Heart right ventricle (tissue), 16 donors: ENCODE measurements around the gene RPS19. TPM values are rescaled to one million over a fixed set of nuclear protein-coding genes. Genes with fewer than 3 reads are reported as not detected.

ENCODE experiments used
- ATAC-seq, 8 donors: fragments of 200-7000 bp; cut with Tn5 transposase; one replicate each; pipeline ENCODE4 v1.9.1; 2020; ENCODE audit warnings: mild to moderate bottlenecking in 8 of 8, moderate library complexity in 8 of 8, moderate number of reproducible peaks in 1 of 8
- DNase-seq, 2 donors: peaks; one replicate each; pipeline ENCODE4 v3.0.0-alpha.2; 2020
- H3K27ac ChIP-seq, 10 donors: fragments of 200-600 bp; sonication (generic) in 2 of 10; one replicate each; pipeline versions ENCODE4 v1.5.0 to v1.8.0; 2020 to 2022; ENCODE audit warnings: mild to moderate bottlenecking in 3 of 10
- H3K27me3 ChIP-seq, 7 donors: fragments of 200-600 bp; one replicate each; pipeline ENCODE4 v1.8.0; 2021 to 2022; ENCODE audit warnings: mild to moderate bottlenecking in 2 of 7
- H3K36me3 ChIP-seq, 9 donors: fragments of 200-600 bp; sonication (generic) in 1 of 9; one replicate each; pipeline versions ENCODE4 v1.5.0 to v1.8.0; 2020 to 2022; ENCODE audit warnings: mild to moderate bottlenecking in 2 of 9
- H3K4me1 ChIP-seq, 9 donors: fragments of 200-600 bp; sonication (generic) in 1 of 9; one replicate each; pipeline versions ENCODE4 v1.5.0 to v1.8.0; 2020 to 2022; ENCODE audit warnings: mild to moderate bottlenecking in 4 of 9
- H3K4me3 ChIP-seq, 10 donors: fragments of 200-600 bp; sonication (generic) in 2 of 10; one replicate each; pipeline versions ENCODE4 v1.5.0 to v1.8.0; 2020 to 2022; ENCODE audit warnings: mild to moderate bottlenecking in 7 of 10, moderate library complexity in 2 of 10
- H3K9me3 ChIP-seq, 11 donors: fragments of 200-600 bp in 10 of 11; sonication (generic) in 2 of 11; one replicate each; pipeline versions ENCODE4 v1.5.0 to v1.8.0; 2013 to 2022; ENCODE audit warnings: mild to moderate bottlenecking in 2 of 11, control low read depth in 1 of 11, moderate library complexity in 1 of 11
- CTCF ChIP-seq, 9 donors: fragments of 200-600 bp; sonication (generic) in 2 of 9; IDR thresholded peaks; one replicate each; pipeline versions ENCODE4 v1.5.0 to v1.8.0; 2021 to 2022; ENCODE audit warnings: antibody characterized with exemption in 9 of 9, mild to moderate bottlenecking in 5 of 9, moderate library complexity in 1 of 9
- WGBS, 2 donors: extraction: QIAGEN DNeasy Blood & Tissue Kit; methylation state at CpG; one replicate each; pipeline ENCODE4 v1.1.7; 2013; ENCODE audit warnings: inconsistent platforms in 1 of 2; 5-methylcytosine and 5-hydroxymethylcytosine counted together
- intact Hi-C, 10 donors: fragments of 100-400 bp; cut with DNase I; formaldehyde crosslinking; loops; one replicate each; pipeline versions ENCODE4 v1.11.1 to v1.14.2; 2022
- microRNA-seq, 2 donors: library from miRNA; unstranded; fragments of <30 nt; microRNA quantifications; one replicate each; pipeline ENCODE4 v1.2.0, GENCODE V29; 2021
- polyA plus RNA-seq, 2 donors: library from polyadenylated mRNA; stranded (reverse); fragments of 200-250 nt; gene quantifications; one replicate each; pipeline ENCODE4 v1.2.3, GENCODE V29; 2013
- total RNA-seq, 10 donors: library from RNA; stranded (reverse); fragmentation: NEBNext Ultra II Directional in 3 of 10; extraction: Animal tissue kit (Norgen Biotek cat#: 25700) in 3 of 10; gene quantifications; one replicate each; pipeline versions ENCODE4 v1.2.1 to v1.2.4, GENCODE V29; 2021 to 2023
- donor health status: Arrhythmogenic right ventricular cardiomyopathy.
- donor health status: ischemic (EF 13 %, LVEDD 7.1; RV severe dilation, severe dysfunction).
- donor health status: healthy with polysubstance abuse.
- donor health status: DM: no; HTN: yes; CAD: no.
- donor health status: DM: no; HTN: no; CAD: no.
- donor health status: ischemic (EF 25% LVEDD 6.9; RV normal size, moderate dysfunction).
- donor health status: ischemic (EF 25% LVEDD 5.7; RV mildly dilated, moderate dysfunction).
- donor health status: healthy.
- donor health status: DM: yes; HTN: yes; CAD: no.
- donor health status: Ischemic cardiomyopathy.
- donor health status: ischemic (EF 35%, LVEDD 5.7; RV mildly dilated, moderate dysfunction).
- donor health status: nonischemic (EF 11% LVEDD 7.7; RV severe dilation, severe dysfunction).
- donor health status: DM: yes; HTN: yes; CAD: no.
- donor health status: PGD.
- donor health status: ischemic (EF 29% LVEDD 5.4; RV normal size, mild dysfunction).
- donor health status: nonischemic (EF 23%, LVEDD 6.1; RV moderate dilation, normal function).

Gene RPS19
- total and polyA plus RNA-seq, 12 donors: 446 to 1,996 (median 596) TPM

DNA sequence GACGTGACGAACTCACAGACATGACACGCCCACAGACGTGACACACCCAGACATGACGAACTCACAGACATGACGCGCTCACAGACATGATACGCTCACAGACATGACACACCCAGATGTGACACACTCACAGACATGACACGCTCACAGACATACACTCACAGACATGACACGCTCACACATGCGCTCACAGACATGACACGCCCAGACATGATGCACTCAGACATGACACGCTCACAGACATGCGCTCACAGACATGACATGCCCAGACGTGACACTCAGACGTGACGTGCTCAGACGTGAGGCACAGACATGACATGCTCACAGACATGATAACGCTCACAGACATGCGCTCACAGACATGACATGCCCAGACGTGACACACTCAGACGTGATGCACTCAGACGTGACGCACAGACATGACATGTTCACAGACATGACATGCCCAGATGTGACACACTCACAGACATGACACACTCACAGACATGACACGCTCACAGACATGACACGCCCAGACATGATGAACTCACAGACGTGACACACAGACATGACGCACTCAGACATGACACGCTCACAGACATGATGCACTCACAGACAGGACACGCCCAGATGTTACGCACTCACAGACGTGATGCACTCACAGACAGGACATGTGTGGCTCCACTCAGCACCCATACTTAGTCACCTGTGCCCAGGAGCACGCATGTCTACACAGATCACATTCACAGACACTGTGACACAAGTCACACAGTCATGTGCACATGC lies 60.1 kb downstream of the RPS19 start:
- H3K27me3 ChIP-seq: peaks cover 14 to 96% (median 91%) of the 10 kb centered on the region in 7 donors
- TF ChIP-seq CTCF (IDR thresholded peaks at IDR 0.05): no peak
- no peak for DNase-seq
- no peak for ATAC-seq
- H3K36me3 ChIP-seq: no peaks in the 10 kb centered on the region
- WGBS, 2 donors: 85 to 86% methylated on average over 33 of the region's 33 CpGs
- H3K4me3 ChIP-seq: no peak overlapping the region
- H3K9me3 ChIP-seq: no peaks in the 10 kb centered on the region
- intact Hi-C loops: no loop called here
- H3K4me1 ChIP-seq: peaks cover 0 to 2% (median 0%) of the 10 kb centered on the region in 9 donors
- no peak overlapping the region for H3K27ac ChIP-seq

GRCh38 chr19:41920882-41921576 lies 61.0 kb downstream of the RPS19 start:
- WGBS, 2 donors: 5 to 8% methylated on average over 26 of the region's 26 CpGs
- intact Hi-C loops: no loop called here
- Histone ChIP-seq H3K4me1 (no peaks in the 10 kb centered on the region), H3K9me3 (no peaks in the 10 kb centered on the region), H3K4me3 (no peak overlapping the region), H3K27ac (no peak overlapping the region), H3K27me3 (peaks cover 18 to 96% (median 91%) of the 10 kb centered on the region in 7 donors), H3K36me3 (no peaks in the 10 kb centered on the region)
- DNase-seq (no peak), ATAC-seq (no peak)
- TF ChIP-seq CTCF (IDR thresholded peaks at IDR 0.05): no peak

DNA sequence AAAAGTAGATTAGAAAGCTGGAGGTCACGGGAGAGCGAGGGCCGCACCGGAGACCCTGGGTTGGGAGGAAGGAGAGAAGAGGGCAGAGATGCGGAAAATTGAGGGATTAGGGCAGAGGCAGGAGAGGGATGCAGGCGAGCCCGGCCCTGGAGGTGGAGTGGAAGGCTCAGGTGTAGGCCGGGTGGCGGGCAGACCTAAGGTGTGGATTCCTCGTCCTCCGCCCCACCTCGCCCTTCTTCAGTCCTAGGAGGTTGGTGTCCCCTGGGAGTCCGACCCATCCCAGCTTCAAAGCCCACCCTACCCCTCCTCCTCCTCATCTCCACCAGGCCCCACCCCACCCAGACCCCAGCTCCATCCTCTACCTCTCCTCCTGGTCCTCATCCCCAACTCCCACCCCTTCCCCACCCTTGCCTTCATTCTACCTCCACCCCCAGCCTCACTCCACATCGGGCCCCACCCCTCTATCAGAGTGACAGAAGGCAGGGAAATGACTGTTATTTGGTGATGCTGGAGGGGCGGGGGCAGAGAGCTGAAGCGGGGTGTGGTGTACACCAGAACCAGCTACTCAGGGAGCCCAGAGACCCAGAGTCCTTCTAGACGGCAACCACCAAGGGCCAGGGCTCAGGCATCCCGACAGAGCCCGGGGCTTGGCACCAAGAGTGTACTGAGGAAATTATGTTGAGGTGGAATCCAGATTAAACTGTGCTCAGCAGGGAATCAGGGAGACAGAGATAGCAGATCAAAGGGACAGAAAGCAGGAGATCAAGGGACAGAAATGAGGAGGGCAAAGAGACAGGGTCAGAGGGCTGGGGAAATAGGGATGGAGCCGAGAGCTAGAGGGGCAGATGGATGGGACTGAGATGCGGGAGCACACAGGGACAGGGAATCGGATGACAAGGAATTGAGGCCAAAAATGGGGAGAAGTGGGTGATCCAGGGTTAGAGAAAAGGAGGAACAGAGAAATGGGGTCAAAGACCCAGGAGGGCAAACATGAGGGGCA lies 61.8 kb downstream of the RPS19 start:
- ATAC-seq (no peak), DNase-seq (no peak)
- Histone ChIP-seq H3K36me3 (no peaks in the 10 kb centered on the region), H3K27me3 (peaks cover 26 to 96% (median 91%) of the 10 kb centered on the region in 7 donors), H3K27ac (no peak overlapping the region), H3K4me1 (no peaks in the 10 kb centered on the region), H3K4me3 (no peak overlapping the region), H3K9me3 (no peaks in the 10 kb centered on the region)
- WGBS, 2 donors: 7 to 10% methylated on average over 20 to 22 of the region's 22 CpGs
- intact Hi-C loops: no loop called here
- TF ChIP-seq CTCF (IDR thresholded peaks at IDR 0.05): no peak

Small RNA genes lying within 50 kb of the gene (microRNA-seq; reads per million reads assigned to microRNA genes)
- 0 reads per million in 2 donors for gene MIR6797

Other genes starting within 250 kb of the RPS19 start
- gene CEACAM4, start 233.2 kb upstream of the RPS19 start, total RNA-seq: under 1 TPM in 6 of 10 donors, not detected in 4; 0.23 to 0.66 (median 0.46) TPM
- under 1 TPM; 0.29 to 0.48 TPM for gene CEACAM4, start 233.2 kb upstream of the RPS19 start, polyA plus RNA-seq
- not detected for gene CEACAM7, start 172.0 kb upstream of the RPS19 start, total RNA-seq
- gene CEACAM7, start 172.0 kb upstream of the RPS19 start, polyA plus RNA-seq: not detected
- not detected for gene CEACAM5, start 151.6 kb upstream of the RPS19 start, total RNA-seq
- under 1 TPM in 1 of 2 donors, not detected in 1; 0.03 TPM for gene CEACAM5, start 151.6 kb upstream of the RPS19 start, polyA plus RNA-seq
- under 1 TPM in 2 of 10 donors, not detected in 8; 0.10 to 0.12 TPM for gene CEACAM6, start 104.7 kb upstream of the RPS19 start, total RNA-seq
- gene CEACAM6, start 104.7 kb upstream of the RPS19 start, polyA plus RNA-seq: under 1 TPM in 1 of 2 donors, not detected in 1; 0.03 TPM
- gene CEACAM3, start 63.7 kb upstream of the RPS19 start, total RNA-seq: 1 to 10 TPM in 1 of 10 donors, under 1 TPM in 7, not detected in 2; 0.21 to 1.5 (median 0.40) TPM
- gene CEACAM3, start 63.7 kb upstream of the RPS19 start, polyA plus RNA-seq: not detected
- gene LYPD4, start 15.6 kb upstream of the RPS19 start, total RNA-seq: not detected
- gene LYPD4, start 15.6 kb upstream of the RPS19 start, polyA plus RNA-seq: not detected
- not detected for gene DMRTC2, start 15.2 kb upstream of the RPS19 start, total RNA-seq
- gene DMRTC2, start 15.2 kb upstream of the RPS19 start, polyA plus RNA-seq: not detected
- gene CD79A, start 17.0 kb downstream of the RPS19 start, total RNA-seq: 1 to 10 TPM in 1 of 10 donors, under 1 TPM in 2, not detected in 7; 0.17 to 1.4 (median 0.18) TPM
- under 1 TPM in 1 of 2 donors, not detected in 1; 0.39 TPM for gene CD79A, start 17.0 kb downstream of the RPS19 start, polyA plus RNA-seq
- gene ARHGEF1, start 22.9 kb downstream of the RPS19 start, total RNA-seq: 10 to 100 TPM; 20.2 to 57.7 (median 25.9) TPM
- gene ARHGEF1, start 22.9 kb downstream of the RPS19 start, polyA plus RNA-seq: 100 to 1,000 TPM in 1 of 2 donors, 10 to 100 TPM in 1; 33.4 to 143 TPM
- gene ERFL, start 68.2 kb downstream of the RPS19 start, total RNA-seq: under 1 TPM in 3 of 10 donors, not detected in 7; 0.12 to 0.17 (median 0.13) TPM
- gene ERFL, start 68.2 kb downstream of the RPS19 start, polyA plus RNA-seq: under 1 TPM; 0.04 to 0.22 TPM
- 100 to 1,000 TPM in 1 of 10 donors, 10 to 100 TPM in 9; 34.5 to 117 (median 46.9) TPM for gene RABAC1, start 99.1 kb downstream of the RPS19 start, total RNA-seq
- 100 to 1,000 TPM; 104 to 270 TPM for gene RABAC1, start 99.1 kb downstream of the RPS19 start, polyA plus RNA-seq
- gene ATP1A3, start 134.0 kb downstream of the RPS19 start, total RNA-seq: 100 to 1,000 TPM; 245 to 419 (median 347) TPM
- gene ATP1A3, start 134.0 kb downstream of the RPS19 start, polyA plus RNA-seq: 10 to 100 TPM; 38.0 to 87.1 TPM
- 1 to 10 TPM; 1.2 to 9.3 (median 3.0) TPM for gene GRIK5, start 210.0 kb downstream of the RPS19 start, total RNA-seq
- gene GRIK5, start 210.0 kb downstream of the RPS19 start, polyA plus RNA-seq: 1 to 10 TPM in 1 of 2 donors, under 1 TPM in 1; 0.35 to 1.4 TPM
- 10 to 100 TPM in 2 of 10 donors, 1 to 10 TPM in 8; 5.0 to 11.1 (median 8.1) TPM for gene ZNF574, start 215.9 kb downstream of the RPS19 start, total RNA-seq
- 1 to 10 TPM; 3.4 to 5.8 TPM for gene ZNF574, start 215.9 kb downstream of the RPS19 start, polyA plus RNA-seq